ENCODE measurements around the gene PRPF38A.

Gene PRPF38A

GRCh38 chr1:52469108-52469507, 64.7 kb downstream of the PRPF38A start:
- no peak for DNase-seq

Data from activated CD8-positive, alpha-beta memory T cell treated with anti-CD3 and anti-CD28 coated beads for 24 hours (primary cell).